ENCODE data around the gene OSGEPL1. TPM values are rescaled to one million over a fixed set of nuclear protein-coding genes. Genes with fewer than 3 reads are reported as not detected.
"Not testable (repeated sequence)": the region's sequence is repeated elsewhere in the genome, so short reads cannot be mapped to it uniquely, and the experiment has no call there.

The OSGEPL1 gene
- total RNA-seq, 2 donors from 2014 or later = 2.6 to 3.9 TPM

GRCh38 chr2:189723192-189723591 lies 39.4 kb downstream of the OSGEPL1 start:
- TF ChIP-seq, protein P1, sequence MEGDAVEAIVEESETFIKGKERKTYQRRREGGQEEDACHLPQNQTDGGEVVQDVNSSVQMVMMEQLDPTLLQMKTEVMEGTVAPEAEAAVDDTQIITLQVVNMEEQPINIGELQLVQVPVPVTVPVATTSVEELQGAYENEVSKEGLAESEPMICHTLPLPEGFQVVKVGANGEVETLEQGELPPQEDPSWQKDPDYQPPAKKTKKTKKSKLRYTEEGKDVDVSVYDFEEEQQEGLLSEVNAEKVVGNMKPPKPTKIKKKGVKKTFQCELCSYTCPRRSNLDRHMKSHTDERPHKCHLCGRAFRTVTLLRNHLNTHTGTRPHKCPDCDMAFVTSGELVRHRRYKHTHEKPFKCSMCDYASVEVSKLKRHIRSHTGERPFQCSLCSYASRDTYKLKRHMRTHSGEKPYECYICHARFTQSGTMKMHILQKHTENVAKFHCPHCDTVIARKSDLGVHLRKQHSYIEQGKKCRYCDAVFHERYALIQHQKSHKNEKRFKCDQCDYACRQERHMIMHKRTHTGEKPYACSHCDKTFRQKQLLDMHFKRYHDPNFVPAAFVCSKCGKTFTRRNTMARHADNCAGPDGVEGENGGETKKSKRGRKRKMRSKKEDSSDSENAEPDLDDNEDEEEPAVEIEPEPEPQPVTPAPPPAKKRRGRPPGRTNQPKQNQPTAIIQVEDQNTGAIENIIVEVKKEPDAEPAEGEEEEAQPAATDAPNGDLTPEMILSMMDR (IDR thresholded peaks at IDR 0.05) = no peak
- TF ChIP-seq POLR2A (IDR thresholded peaks at IDR 0.05) = no peak
- DNase-seq = no peak
- Histone ChIP-seq H3K9me3 (no peaks in the 10 kb centered on the region), H3K4me3 (no peak overlapping the region), H3K36me3 (replicated peaks in 1 of 2; ENCODE audit: insufficient read depth in 1 of 2, low read depth in 2 of 2) (no peaks in the 10 kb centered on the region), H3K4me1 (no peaks in the 10 kb centered on the region), H3K27ac (no peak overlapping the region), H3K27me3 (no peaks in the 10 kb centered on the region)
- intact Hi-C loops (cut with DNase I) = no loop called here
- ATAC-seq = no peak

- intact Hi-C loops (cut with DNase I) = no loop called here
- no peaks in the 10 kb centered on the region for H3K4me1 ChIP-seq
- H3K9me3 ChIP-seq = no peaks in the 10 kb centered on the region
- no peak for TF ChIP-seq POLR2A (IDR thresholded peaks at IDR 0.05)
- TF ChIP-seq, protein P1 (IDR thresholded peaks at IDR 0.05) = no peak
- no peaks in the 10 kb centered on the region for H3K27me3 ChIP-seq
- DNase-seq (no peak), ATAC-seq (no peak)
- H3K36me3 ChIP-seq (replicated peaks in 1 of 2; ENCODE audit: insufficient read depth in 1 of 2, low read depth in 2 of 2) = no peaks in the 10 kb centered on the region
- H3K4me3 ChIP-seq = no peak overlapping the region
- H3K27ac ChIP-seq = no peak overlapping the region
- 75 to 96% methylated on average over 4 of the region's 4 CpGs for WGBS, 2 donors
These were observed 43.0 kb downstream of the OSGEPL1 start for GRCh38 chr2:189719571-189719970.

- 95 to 100% methylated on average over 1 of the region's 1 CpG for WGBS, 2 donors
- DNase-seq; ATAC-seq; H3K9me3 ChIP-seq; H3K27me3 ChIP-seq; H3K4me3 ChIP-seq; H3K4me1 ChIP-seq; H3K27ac ChIP-seq; intact Hi-C loops (cut with DNase I); H3K36me3 ChIP-seq (replicated peaks in 1 of 2; ENCODE audit: insufficient read depth in 1 of 2, low read depth in 2 of 2): not testable (repeated sequence)
These were observed 45.0 kb downstream of the OSGEPL1 start for GRCh38 chr2:189717593-189717992.

- Histone ChIP-seq H3K27ac (no peak overlapping the region), H3K36me3 (replicated peaks in 1 of 2; ENCODE audit: insufficient read depth in 1 of 2, low read depth in 2 of 2) (no peaks in the 10 kb centered on the region), H3K4me1 (no peaks in the 10 kb centered on the region), H3K9me3 (no peaks in the 10 kb centered on the region), H3K27me3 (no peaks in the 10 kb centered on the region), H3K4me3 (no peak overlapping the region)
- no peak for DNase-seq
- no peak for ATAC-seq
- no peak for TF ChIP-seq POLR2A (IDR thresholded peaks at IDR 0.05)
- TF ChIP-seq, protein P1 (IDR thresholded peaks at IDR 0.05) = no peak
- intact Hi-C loops (cut with DNase I) = no loop called here
- 93% methylated on average over 5 of the region's 5 CpGs for WGBS, 2 donors
These were observed 52.9 kb downstream of the OSGEPL1 start for GRCh38 chr2:189709501-189710221.

- Histone ChIP-seq H3K27ac (no peak overlapping the region), H3K27me3 (no peaks in the 10 kb centered on the region), H3K36me3 (replicated peaks in 1 of 2; ENCODE audit: insufficient read depth in 1 of 2, low read depth in 2 of 2) (no peaks in the 10 kb centered on the region), H3K9me3 (no peaks in the 10 kb centered on the region), H3K4me1 (peaks cover 5% of the 10 kb centered on the region), H3K4me3 (no peak overlapping the region)
- TF ChIP-seq, protein P1 (IDR thresholded peaks at IDR 0.05) = no peak
- TF ChIP-seq POLR2A (IDR thresholded peaks at IDR 0.05) = no peak
- intact Hi-C loops (cut with DNase I) = no loop called here
- no peak for ATAC-seq
- DNase-seq = no peak
These were observed 60.5 kb downstream of the OSGEPL1 start for GRCh38 chr2:189702071-189702470.
